ENCODE measurements around the gene CCL2. TPM values are rescaled to one million over a fixed set of nuclear protein-coding genes. Genes with fewer than 3 reads are reported as not detected.

CCL2 gene
- total RNA-seq, 1 experiment from 2014 or later: 1.4 TPM

- no peak overlapping the region for H3K14ac ChIP-seq (ENCODE audit: insufficient read depth, low read length)
These were observed 3.9 kb upstream of the CCL2 start for GRCh38 chr17:34251186-34251585.

More at GRCh38 chr17:34251186-34251585, 3.9 kb upstream of the CCL2 start:
- no peak for TF ChIP-seq CTCF (conservative IDR thresholded peaks at IDR 0.05)
- no peak overlapping the region for H3K4me2 ChIP-seq (ENCODE audit: insufficient read depth, insufficient read length, low read length)
- no peaks in the 10 kb centered on the region for H3K79me2 ChIP-seq (ENCODE audit: insufficient read depth, low read length)
- H2BK120ac ChIP-seq (ENCODE audit: low read depth, low read length, poor library complexity, severe bottlenecking): no peak overlapping the region
- Mint-ChIP-seq H3K36me3 (ENCODE audit: insufficient read depth in 1 of 3, low read depth in 3 of 3) (no peaks in the 10 kb centered on the region; a peak in 1 of 7 replicates), H3K27me3 (ENCODE audit: low read depth) (peaks cover 14% of the 10 kb centered on the region), H3K9me3 (no peaks in the 10 kb centered on the region), H3K4me3 (no peak overlapping the region), H3K27ac (no peak overlapping the region), H3K4me1 (peaks cover 48 to 50% of the 10 kb centered on the region in 2 experiments)
- no peak overlapping the region for H3K56ac ChIP-seq (ENCODE audit: insufficient read length, low read depth, low read length)
- H2AK5ac ChIP-seq (ENCODE audit: insufficient read length, low read length): no peak overlapping the region
- H4K91ac ChIP-seq (ENCODE audit: insufficient read length, low read depth, low read length): no peak overlapping the region
- no peak overlapping the region for H4K8ac ChIP-seq (replicated peaks; ENCODE audit: insufficient read length, low read depth, low read length)
- no peak overlapping the region for H3T11ph ChIP-seq (ENCODE audit: low read length)
- H3K4me1 ChIP-seq (ENCODE audit: insufficient read depth, low read length): peaks cover 4% of the 10 kb centered on the region; the same call in 1 of the 2 replicates
- H3K18ac ChIP-seq (ENCODE audit: insufficient read length, low read depth, low read length): no peak overlapping the region
- H3K23ac ChIP-seq (ENCODE audit: insufficient read length, low read depth, low read length): no peak overlapping the region
- no peak overlapping the region for H2BK12ac ChIP-seq (ENCODE audit: insufficient read length, low read depth, low read length)
- no peak overlapping the region for H3K27ac ChIP-seq (ENCODE audit: insufficient read length, low read depth, low read length)
- no peak overlapping the region for H4K5ac ChIP-seq (ENCODE audit: insufficient read length, low read depth, low read length)
- no peak overlapping the region for H2BK20ac ChIP-seq (ENCODE audit: low read depth, low read length, poor library complexity, severe bottlenecking)
- DNase-seq: no peak
- H2BK5ac ChIP-seq (ENCODE audit: insufficient read length, low read length): no peak overlapping the region
- no peaks in the 10 kb centered on the region for H3K9me3 ChIP-seq (ENCODE audit: control insufficient read depth, low read depth, low read length)
- H3K23me2 ChIP-seq (ENCODE audit: insufficient read length, low read depth, low read length, poor library complexity, severe bottlenecking): peaks cover 9% of the 10 kb centered on the region
- no peaks in the 10 kb centered on the region; the same call in 1 of the 2 replicates for H3K27me3 ChIP-seq (ENCODE audit: insufficient read depth, low read length)
- H2BK15ac ChIP-seq (ENCODE audit: low read depth, low read length): no peak overlapping the region
- no CpG with 5 or more reads among the region's 3 CpGs for WGBS (ENCODE audit: extremely low coverage, insufficient read length, low lambda C conversion rate)
- no peak overlapping the region for H3K9ac ChIP-seq (ENCODE audit: extremely low read depth, insufficient read length, low read length)
- no peak overlapping the region for H2AFZ ChIP-seq (ENCODE audit: low read length)
- H4K20me1 ChIP-seq (ENCODE audit: control insufficient read depth, insufficient read depth, insufficient read length): no peaks in the 10 kb centered on the region
- H3K79me1 ChIP-seq (ENCODE audit: insufficient read depth, low read depth, low read length, poor library complexity, severe bottlenecking): no peaks in the 10 kb centered on the region
- no peak overlapping the region for H3K4ac ChIP-seq (ENCODE audit: low read depth, low read length)
